Hematopoietic multipotent progenitor cell treated with erythropoietin and hydrocortisone succinate and interleukin-3 and kit ligand, for 6 days (in vitro differentiated cells): ENCODE data around the gene C11orf68.
"Not testable (repeated sequence)": the region's sequence is repeated elsewhere in the genome, so short reads cannot be mapped to it uniquely, and the experiment has no call there.

Experiments used
- DNase-seq: peaks from one replicate; pipeline ENCODE4 v3.0.0-alpha.2; 2015

C11orf68 gene

GRCh38 chr11:65918211-65919140 lies at the start of gene C11orf68:
C11orf68 (minus strand) TSS chr11:65919062; CDS start chr11:65919031, 31 bp downstream.
- peak; percentile 61 for DNase-seq

- DNase-seq = no peak
These were observed 48.6 kb upstream of the C11orf68 start for GRCh38 chr11:65967329-65967934.

- no peak for DNase-seq
These were observed 47.3 kb upstream of the C11orf68 start for GRCh38 chr11:65965986-65966762.

- DNase-seq = no peak
These were observed 46.0 kb upstream of the C11orf68 start for GRCh38 chr11:65964906-65965305.

DNA sequence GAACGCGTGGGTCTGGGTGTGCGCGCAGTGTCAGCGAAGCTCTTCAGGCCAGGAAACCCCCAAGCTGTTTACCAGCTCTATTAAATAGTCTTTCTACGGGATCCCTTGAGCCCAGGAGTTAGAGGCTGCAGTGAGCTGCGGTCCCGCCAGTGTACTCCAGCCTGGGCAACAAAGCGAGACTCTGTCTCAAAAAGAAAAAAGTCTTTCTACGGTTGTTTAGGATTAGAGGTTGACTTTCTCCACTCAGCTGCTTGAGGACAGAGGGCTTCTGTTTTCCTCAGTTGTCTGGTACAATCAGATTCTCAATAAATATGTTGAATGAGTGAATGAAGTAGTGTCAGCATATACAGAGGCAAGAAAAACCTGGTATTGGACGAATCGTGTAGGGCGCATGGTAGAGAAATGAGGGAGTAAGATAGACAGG lies 43.3 kb upstream of the C11orf68 start:
- DNase-seq = no peak

DNA sequence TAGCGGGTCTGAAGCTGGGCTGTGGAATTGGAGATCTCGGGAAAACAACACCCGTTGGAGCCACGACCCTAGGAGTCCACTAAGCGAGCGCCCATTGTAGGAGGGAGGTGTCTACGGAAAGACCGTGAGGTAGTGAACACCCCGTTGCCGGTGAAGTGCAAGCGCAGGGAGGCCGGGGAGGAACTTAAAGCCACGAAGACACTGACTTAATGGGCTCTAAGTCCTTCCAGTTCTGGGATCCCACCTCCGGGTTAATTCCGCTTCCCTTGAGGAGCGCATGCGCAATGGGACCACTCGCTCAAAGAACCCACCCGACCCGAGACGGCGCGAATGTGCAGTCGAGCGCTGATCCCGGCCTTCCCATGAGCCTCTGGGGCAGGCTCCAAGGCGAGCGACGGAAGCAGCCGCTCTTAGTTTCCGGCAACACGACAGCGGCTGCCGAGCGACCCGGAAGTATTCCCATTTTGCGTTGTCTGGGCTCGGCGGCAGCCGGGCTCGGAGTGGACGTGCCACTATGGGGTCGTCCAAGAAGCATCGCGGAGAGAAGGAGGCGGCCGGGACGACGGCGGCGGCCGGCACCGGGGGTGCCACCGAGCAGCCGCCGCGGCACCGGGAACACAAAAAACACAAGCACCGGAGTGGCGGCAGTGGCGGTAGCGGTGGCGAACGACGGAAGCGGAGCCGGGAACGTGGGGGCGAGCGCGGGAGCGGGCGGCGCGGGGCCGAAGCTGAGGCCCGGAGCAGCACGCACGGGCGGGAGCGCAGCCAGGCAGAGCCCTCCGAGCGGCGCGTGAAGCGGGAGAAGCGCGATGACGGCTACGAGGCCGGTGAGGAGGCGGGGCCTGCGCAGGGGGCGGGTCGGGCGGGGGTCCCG lies 42.6 kb upstream of the C11orf68 start, which contains the start of gene SART1:
Gene SART1, plus strand, starts transcription at position 468 of the 874 bp plus-strand sequence. Its CDS starts 47 bp downstream, at position 515.
- peak; percentile 100 for DNase-seq

- peak; percentile 19 for DNase-seq
These were observed 42.0 kb upstream of the C11orf68 start for GRCh38 chr11:65960824-65961266.

GRCh38 chr11:65958774-65959420 lies 40.0 kb upstream of the C11orf68 start:
- no peak for DNase-seq

DNA sequence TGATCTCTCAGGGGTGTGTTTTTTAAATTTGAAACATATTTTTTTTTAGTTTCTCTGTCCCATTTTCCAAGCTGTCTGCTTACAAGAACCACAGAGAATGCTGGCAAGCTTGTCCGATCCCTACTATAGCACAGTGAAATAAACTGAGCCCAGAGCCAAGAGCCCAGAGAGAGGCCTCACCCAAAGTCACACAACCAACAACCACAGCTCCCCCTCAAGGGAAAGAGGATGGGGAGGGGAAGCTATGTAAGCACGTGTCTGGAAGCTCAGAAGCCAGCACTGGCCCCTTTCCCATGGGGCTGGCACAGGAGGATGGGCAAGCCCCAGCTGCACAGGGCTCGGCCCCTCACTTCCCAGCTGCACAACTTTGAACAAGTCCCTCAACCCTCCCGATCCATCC lies 39.4 kb upstream of the C11orf68 start:
- DNase-seq = no peak

DNA sequence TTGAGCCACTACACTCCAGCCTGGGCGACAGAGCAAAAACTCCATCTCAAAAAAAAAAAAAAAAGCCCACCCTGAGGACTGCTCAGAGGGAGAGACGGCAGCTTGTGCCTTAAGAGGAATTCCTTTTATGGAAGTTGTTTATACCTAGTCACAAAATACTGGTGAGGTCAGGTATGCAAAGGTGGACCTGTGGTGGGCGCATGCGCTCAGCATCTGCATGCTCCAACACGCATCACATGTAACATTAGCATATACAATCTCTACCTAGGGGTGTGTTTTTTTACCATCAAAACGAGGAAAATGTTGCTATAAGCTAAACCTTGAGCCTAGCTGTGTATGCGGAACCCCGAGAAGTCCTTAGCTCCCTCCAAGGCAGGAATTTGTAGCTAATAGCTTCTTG lies 35.9 kb upstream of the C11orf68 start:
- DNase-seq = no peak

DNA sequence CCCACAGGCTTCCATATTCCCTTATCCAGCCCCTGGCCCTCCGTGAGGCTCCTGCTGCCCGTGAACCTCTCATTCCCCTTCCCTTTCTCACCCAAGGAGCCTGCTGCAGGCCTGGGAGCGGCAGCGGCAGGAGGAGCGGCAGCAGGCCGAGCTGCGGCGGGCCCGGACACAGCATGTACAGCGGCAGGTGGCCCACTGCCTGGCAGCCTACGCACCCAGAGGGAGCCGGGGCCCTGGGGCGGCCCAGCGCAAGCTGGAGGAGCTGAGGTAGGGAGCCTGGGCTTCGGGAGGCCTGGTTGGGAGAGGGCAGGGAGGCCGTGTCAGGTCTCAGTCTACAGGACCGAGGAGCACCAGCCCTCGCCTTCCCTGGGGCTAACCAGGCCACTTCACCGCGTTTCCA lies 34.6 kb upstream of the C11orf68 start:
- DNase-seq = no peak

DNA sequence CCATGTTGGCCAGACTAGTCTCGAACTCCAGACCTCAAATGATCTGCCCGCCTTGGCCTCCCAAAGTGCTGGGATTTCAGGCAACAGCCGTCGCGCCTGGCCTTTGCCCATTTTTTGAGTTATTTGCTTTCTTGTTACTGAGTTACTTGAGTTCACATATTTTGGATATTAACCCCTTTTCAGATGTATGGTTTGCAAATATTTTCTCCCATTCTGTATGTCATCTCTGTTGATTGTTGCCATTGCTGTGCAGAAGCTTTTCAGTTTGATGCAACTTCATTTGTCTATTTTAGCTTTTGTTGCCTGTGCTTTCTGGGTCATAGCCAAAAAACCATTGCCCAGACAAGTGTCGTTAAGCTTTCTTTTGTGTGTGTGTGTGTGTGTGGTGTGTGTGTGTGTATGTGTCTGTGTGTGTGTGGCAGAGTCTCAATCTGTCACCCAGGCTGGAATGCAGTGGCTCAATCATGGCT lies 33.2 kb upstream of the C11orf68 start:
- no peak for DNase-seq

GRCh38 chr11:65951641-65952040 lies 32.8 kb upstream of the C11orf68 start:
- DNase-seq = not testable (repeated sequence)

DNA sequence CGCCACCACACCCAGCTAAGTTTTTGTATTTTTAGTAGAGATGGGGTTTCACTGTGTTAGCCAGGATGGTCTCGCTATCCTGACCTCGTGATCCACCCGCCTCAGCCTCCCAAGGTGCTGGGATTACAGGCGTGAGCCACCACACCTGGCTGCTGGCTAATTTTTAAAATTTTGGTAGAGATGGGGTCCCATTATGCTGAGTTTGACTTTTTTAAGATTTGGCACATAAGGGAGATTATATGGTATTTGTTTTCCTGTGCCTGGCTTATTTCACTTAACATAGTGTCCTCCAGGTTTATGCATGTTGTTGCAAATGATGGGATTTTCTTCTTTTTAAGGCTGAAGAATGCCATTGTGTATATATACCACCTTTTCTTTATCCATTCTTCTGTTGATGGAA lies 31.8 kb upstream of the C11orf68 start:
- DNase-seq = not testable (repeated sequence)

- DNase-seq = no peak
These were observed 28.8 kb upstream of the C11orf68 start for GRCh38 chr11:65947603-65948125.

- DNase-seq = no peak
These were observed 28.3 kb upstream of the C11orf68 start for GRCh38 chr11:65947133-65947532.

DNA sequence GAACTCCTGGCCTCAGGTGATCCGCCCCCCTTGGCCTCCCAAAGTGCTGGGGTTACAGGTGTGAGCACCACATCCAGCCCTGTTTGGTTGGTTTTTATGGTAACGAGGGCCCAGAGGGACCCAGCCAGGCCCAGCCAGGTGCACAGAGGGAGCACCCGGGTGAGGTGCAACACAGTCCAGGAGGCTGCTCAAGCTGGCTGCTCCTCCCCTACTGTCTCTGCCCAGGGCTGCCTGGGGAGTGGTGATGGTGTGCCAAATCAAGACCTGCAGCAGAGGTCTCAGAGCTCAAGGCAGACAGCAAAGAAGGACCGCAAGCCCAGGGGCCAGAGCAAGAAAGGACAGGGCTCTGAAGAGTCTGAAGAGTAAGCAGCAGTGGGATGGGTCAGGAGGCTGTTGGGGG lies 27.8 kb upstream of the C11orf68 start:
- DNase-seq = no peak

DNA sequence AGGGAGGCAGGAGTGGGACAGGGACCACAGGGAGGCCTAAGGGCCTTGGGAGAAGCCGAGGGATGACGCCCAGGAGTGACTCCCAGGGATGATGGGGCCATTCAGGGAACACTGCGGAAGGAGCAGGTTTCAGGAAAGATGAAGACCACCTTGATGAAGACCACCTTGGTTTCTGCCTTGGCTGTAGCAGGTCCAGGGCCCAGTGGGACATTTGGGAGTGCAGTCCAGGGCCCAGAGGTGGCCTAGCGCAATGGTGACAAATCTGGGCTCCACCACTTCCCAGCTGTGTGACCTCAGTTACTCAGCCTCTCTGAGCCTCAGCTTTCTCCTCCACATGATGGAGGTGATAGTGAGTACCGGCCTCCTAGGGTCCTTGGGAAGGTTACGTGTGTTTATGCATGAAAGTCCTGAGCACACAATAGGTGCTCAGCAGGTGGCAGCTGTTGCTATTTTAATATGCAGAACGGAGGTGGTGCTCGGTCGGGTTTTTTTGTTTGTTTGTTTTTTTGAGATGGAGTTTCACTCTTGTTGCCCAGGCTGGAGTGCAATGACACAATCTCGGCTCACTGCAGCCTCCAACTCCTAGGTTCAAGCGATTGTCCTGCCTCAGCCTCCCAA lies 27.2 kb upstream of the C11orf68 start:
- DNase-seq = no peak

- DNase-seq = no peak
These were observed 26.6 kb upstream of the C11orf68 start, which contains the start of gene TSGA10IP for GRCh38 chr11:65945430-65945911. TSGA10IP (plus strand) TSS chr11:65945480; CDS start chr11:65945676, 196 bp downstream.

GRCh38 chr11:65944767-65945166 lies 25.9 kb upstream of the C11orf68 start:
- no peak for DNase-seq
